ENCODE measurements around the gene TSC22D1. TPM values are rescaled to one million over a fixed set of nuclear protein-coding genes. Genes with fewer than 3 reads are reported as not detected.

The TSC22D1 gene
- total RNA-seq, 2 experiments from 2014 or later, result 14.6 to 27.7 TPM

DNA sequence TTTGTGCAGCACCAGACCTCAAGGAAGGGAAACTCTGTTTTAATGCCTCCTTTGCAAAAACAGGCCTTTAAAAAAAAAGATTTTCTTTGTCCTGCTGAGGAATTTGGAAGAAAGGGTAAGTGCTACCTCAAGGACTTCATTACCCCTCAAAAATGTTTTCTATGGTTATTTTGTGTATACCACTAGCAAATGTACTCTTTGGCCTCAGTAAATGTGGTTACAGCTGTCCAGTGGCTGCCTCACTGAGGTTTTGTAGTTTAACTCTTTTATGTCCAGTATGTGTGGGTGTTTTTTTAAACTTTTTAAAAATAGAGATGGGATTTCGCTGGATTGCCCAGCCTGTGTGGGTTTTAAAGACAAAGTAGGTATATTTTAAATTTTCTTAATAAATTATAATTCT is 42.2 kb upstream of the TSC22D1 start:
- no peaks in the 10 kb centered on the region for H3K79me2 ChIP-seq (ENCODE audit: insufficient read depth, low read depth, low read length)
- TF ChIP-seq EZH2phosphoT487 (IDR thresholded peaks at IDR 0.05; ENCODE audit: borderline replicate concordance, low read depth, low read length), result no peak
- TF ChIP-seq, protein P1, sequence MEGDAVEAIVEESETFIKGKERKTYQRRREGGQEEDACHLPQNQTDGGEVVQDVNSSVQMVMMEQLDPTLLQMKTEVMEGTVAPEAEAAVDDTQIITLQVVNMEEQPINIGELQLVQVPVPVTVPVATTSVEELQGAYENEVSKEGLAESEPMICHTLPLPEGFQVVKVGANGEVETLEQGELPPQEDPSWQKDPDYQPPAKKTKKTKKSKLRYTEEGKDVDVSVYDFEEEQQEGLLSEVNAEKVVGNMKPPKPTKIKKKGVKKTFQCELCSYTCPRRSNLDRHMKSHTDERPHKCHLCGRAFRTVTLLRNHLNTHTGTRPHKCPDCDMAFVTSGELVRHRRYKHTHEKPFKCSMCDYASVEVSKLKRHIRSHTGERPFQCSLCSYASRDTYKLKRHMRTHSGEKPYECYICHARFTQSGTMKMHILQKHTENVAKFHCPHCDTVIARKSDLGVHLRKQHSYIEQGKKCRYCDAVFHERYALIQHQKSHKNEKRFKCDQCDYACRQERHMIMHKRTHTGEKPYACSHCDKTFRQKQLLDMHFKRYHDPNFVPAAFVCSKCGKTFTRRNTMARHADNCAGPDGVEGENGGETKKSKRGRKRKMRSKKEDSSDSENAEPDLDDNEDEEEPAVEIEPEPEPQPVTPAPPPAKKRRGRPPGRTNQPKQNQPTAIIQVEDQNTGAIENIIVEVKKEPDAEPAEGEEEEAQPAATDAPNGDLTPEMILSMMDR (conservative IDR thresholded peaks at IDR 0.05; ENCODE audit: low read length), result no peak
- H3K4me1 ChIP-seq (ENCODE audit: insufficient read depth, low read length, poor library complexity, severe bottlenecking), result no peaks in the 10 kb centered on the region
- H3K9me2 ChIP-seq (ENCODE audit: insufficient read depth, low read length), result no peaks in the 10 kb centered on the region
- H3K36me3 ChIP-seq (ENCODE audit: insufficient read depth, low read length), result no peaks in the 10 kb centered on the region
- no TSS peak for BruUV-seq (replicated peaks)
- DNase-seq (ENCODE audit: low spot score), result no peak
- H3K4me2 ChIP-seq (ENCODE audit: low read length), result no peak overlapping the region
- intact Hi-C loops (cut with micrococcal nuclease; ENCODE audit: unreplicated experiment), result no loop called here
- H2AFZ ChIP-seq (ENCODE audit: low read length), result no peak overlapping the region
- no peaks in the 10 kb centered on the region for H3K9me3 ChIP-seq (ENCODE audit: low read length)
- no peak overlapping the region for H3K4me3 ChIP-seq (ENCODE audit: low read depth, low read length, poor library complexity, severe bottlenecking)
- no peaks in the 10 kb centered on the region for H4K20me1 ChIP-seq (ENCODE audit: insufficient read depth, low read length)
- CTCF ChIA-PET (ENCODE audit: unreplicated experiment), result no interaction called here
- POLR2A ChIA-PET, result no interaction called here
- no peak overlapping the region for H3K27ac ChIP-seq (ENCODE audit: low read depth, low read length, poor library complexity, severe bottlenecking)

DNA sequence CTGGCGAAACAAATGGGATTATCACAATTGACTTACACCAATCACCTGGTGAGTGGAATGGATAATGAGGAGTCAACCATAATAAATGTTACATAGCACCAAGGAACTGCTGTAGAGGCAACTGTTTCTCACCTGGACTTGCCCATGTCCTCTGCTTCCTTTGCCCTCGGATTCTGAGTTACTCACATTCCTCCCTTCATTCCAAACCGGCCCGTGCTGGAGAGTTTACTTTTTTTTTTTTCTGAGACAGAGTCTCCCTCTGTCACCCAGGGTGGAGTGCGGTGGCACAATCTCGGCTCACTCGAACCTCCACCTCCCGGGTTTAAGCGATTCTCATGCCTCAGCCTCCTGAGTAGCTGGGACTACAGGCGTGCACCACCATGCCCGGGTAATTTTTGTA is 41.5 kb upstream of the TSC22D1 start:
- H3K4me2 ChIP-seq (ENCODE audit: low read length), result no peak overlapping the region
- H3K9me3 ChIP-seq (ENCODE audit: low read length), result no peaks in the 10 kb centered on the region
- ChIA-PET POLR2A (no interaction called here), CTCF (ENCODE audit: unreplicated experiment) (no interaction called here)
- no peak overlapping the region for H3K27ac ChIP-seq (ENCODE audit: low read depth, low read length, poor library complexity, severe bottlenecking)
- H3K4me3 ChIP-seq (ENCODE audit: low read depth, low read length, poor library complexity, severe bottlenecking), result no peak overlapping the region
- H3K9me2 ChIP-seq (ENCODE audit: insufficient read depth, low read length), result no peaks in the 10 kb centered on the region
- TF ChIP-seq EZH2phosphoT487 (IDR thresholded peaks at IDR 0.05; ENCODE audit: borderline replicate concordance, low read depth, low read length), result no peak
- TF ChIP-seq, protein P1 (conservative IDR thresholded peaks at IDR 0.05; ENCODE audit: low read length), result no peak
- H3K36me3 ChIP-seq (ENCODE audit: insufficient read depth, low read length), result no peaks in the 10 kb centered on the region
- H3K79me2 ChIP-seq (ENCODE audit: insufficient read depth, low read depth, low read length), result no peaks in the 10 kb centered on the region
- BruUV-seq (replicated peaks), result no TSS peak
- H3K4me1 ChIP-seq (ENCODE audit: insufficient read depth, low read length, poor library complexity, severe bottlenecking), result no peaks in the 10 kb centered on the region
- no peak for DNase-seq (ENCODE audit: low spot score)
- intact Hi-C loops (cut with micrococcal nuclease; ENCODE audit: unreplicated experiment), result no loop called here
- H2AFZ ChIP-seq (ENCODE audit: low read length), result no peak overlapping the region
- H4K20me1 ChIP-seq (ENCODE audit: insufficient read depth, low read length), result no peaks in the 10 kb centered on the region

DNA sequence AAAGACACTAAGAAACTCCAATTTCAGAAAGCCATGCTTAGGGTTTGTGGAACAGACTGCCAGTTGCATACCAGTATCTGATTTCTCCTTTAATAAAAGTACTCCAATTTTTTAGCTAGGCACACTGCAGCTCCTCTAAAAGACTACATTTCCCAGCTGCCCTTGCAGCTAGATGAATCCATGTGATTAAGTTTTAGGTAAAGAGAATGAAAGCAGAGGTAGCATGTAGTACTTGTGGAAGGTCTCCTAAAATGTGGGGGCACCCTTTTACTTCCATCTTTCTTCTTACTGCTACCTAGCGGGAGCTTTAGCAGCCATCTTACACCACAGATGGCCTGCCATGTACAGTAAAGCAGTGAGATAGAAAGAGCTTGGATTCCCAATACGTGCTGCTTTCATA is 33.0 kb upstream of the TSC22D1 start:
- no peak for DNase-seq (ENCODE audit: low spot score)
- CTCF ChIA-PET (ENCODE audit: unreplicated experiment), result no interaction called here
- H3K79me2 ChIP-seq (ENCODE audit: insufficient read depth, low read depth, low read length), result no peaks in the 10 kb centered on the region
- H3K36me3 ChIP-seq (ENCODE audit: insufficient read depth, low read length), result no peaks in the 10 kb centered on the region
- intact Hi-C loops (cut with micrococcal nuclease; ENCODE audit: unreplicated experiment), result no loop called here
- no peak overlapping the region for H3K4me2 ChIP-seq (ENCODE audit: low read length)
- no peaks in the 10 kb centered on the region for H4K20me1 ChIP-seq (ENCODE audit: insufficient read depth, low read length)
- H3K9me3 ChIP-seq (ENCODE audit: low read length), result no peaks in the 10 kb centered on the region
- POLR2A ChIA-PET, result no interaction called here
- H3K27ac ChIP-seq (ENCODE audit: low read depth, low read length, poor library complexity, severe bottlenecking), result no peak overlapping the region
- no TSS peak for BruUV-seq (replicated peaks)
- no peak overlapping the region for H2AFZ ChIP-seq (ENCODE audit: low read length)
- no peaks in the 10 kb centered on the region for H3K9me2 ChIP-seq (ENCODE audit: insufficient read depth, low read length)
- H3K4me1 ChIP-seq (ENCODE audit: insufficient read depth, low read length, poor library complexity, severe bottlenecking), result no peaks in the 10 kb centered on the region
- TF ChIP-seq, protein P1 (conservative IDR thresholded peaks at IDR 0.05; ENCODE audit: low read length), result no peak
- TF ChIP-seq EZH2phosphoT487 (IDR thresholded peaks at IDR 0.05; ENCODE audit: borderline replicate concordance, low read depth, low read length), result no peak
- no peak overlapping the region for H3K4me3 ChIP-seq (ENCODE audit: low read depth, low read length, poor library complexity, severe bottlenecking)
